HG03442 (cell line): ENCODE results near the gene RBMS3.
"Not testable (repeated sequence)": the region's sequence is repeated elsewhere in the genome, so short reads cannot be mapped to it uniquely, and the experiment has no call there.

Experiments
- ATAC-seq: cut with Tn5 transposase; IDR thresholded peaks from one replicate; pipeline ENCODE4 v1.9.1; 2021; ENCODE audit warnings: mild to moderate bottlenecking, moderate library complexity; ENCODE audit not compliant: unreplicated experiment

Gene RBMS3

GRCh38 chr3:29337565-29337964 lies 56.7 kb downstream of the RBMS3 start:
- no peak for ATAC-seq

GRCh38 chr3:29338377-29338776 lies 57.5 kb downstream of the RBMS3 start:
- no peak for ATAC-seq

GRCh38 chr3:29339016-29339833 lies 58.4 kb downstream of the RBMS3 start:
- no peak for ATAC-seq

GRCh38 chr3:29344154-29344553 lies 63.3 kb downstream of the RBMS3 start:
- no peak for ATAC-seq

GRCh38 chr3:29344935-29345334 lies 64.1 kb downstream of the RBMS3 start:
- no peak for ATAC-seq

GRCh38 chr3:29345516-29346300 lies 64.8 kb downstream of the RBMS3 start:
- no peak for ATAC-seq

GRCh38 chr3:29346828-29347227 lies 66.0 kb downstream of the RBMS3 start:
- ATAC-seq, result no peak

GRCh38 chr3:29347412-29347811 lies 66.5 kb downstream of the RBMS3 start:
- ATAC-seq, result no peak

GRCh38 chr3:29348316-29348715 lies 67.4 kb downstream of the RBMS3 start:
- ATAC-seq, result no peak

- no peak for ATAC-seq
Observed at GRCh38 chr3:29349049-29349448, 68.2 kb downstream of the RBMS3 start.

GRCh38 chr3:29353807-29354206 lies 72.9 kb downstream of the RBMS3 start:
- ATAC-seq, result no peak

- no peak for ATAC-seq
Observed at GRCh38 chr3:29354894-29355293, 74.0 kb downstream of the RBMS3 start.

GRCh38 chr3:29356062-29356461 lies 75.2 kb downstream of the RBMS3 start:
- no peak for ATAC-seq

GRCh38 chr3:29360289-29360688 lies 79.4 kb downstream of the RBMS3 start:
- ATAC-seq, result not testable (repeated sequence)

- no peak for ATAC-seq
Observed at GRCh38 chr3:29363110-29363509, 82.2 kb downstream of the RBMS3 start.

- no peak for ATAC-seq
Observed at GRCh38 chr3:29370021-29370420, 89.2 kb downstream of the RBMS3 start.

GRCh38 chr3:29370476-29371420 lies 89.9 kb downstream of the RBMS3 start:
- no peak for ATAC-seq

GRCh38 chr3:29373131-29373680 lies 92.3 kb downstream of the RBMS3 start:
- no peak for ATAC-seq

GRCh38 chr3:29374226-29374625 lies 93.4 kb downstream of the RBMS3 start:
- no peak for ATAC-seq

GRCh38 chr3:29379097-29379496 lies 98.2 kb downstream of the RBMS3 start:
- ATAC-seq, result no peak

- no peak for ATAC-seq
Observed at GRCh38 chr3:29381595-29381994, 100.7 kb downstream of the RBMS3 start.
